Right lobe of liver (tissue), 6 donors: ENCODE results near the gene C1GALT1C1. TPM values are rescaled to one million over a fixed set of nuclear protein-coding genes. Genes with fewer than 3 reads are reported as not detected.
"Not testable (repeated sequence)": the region's sequence is repeated elsewhere in the genome, so short reads cannot be mapped to it uniquely, and the experiment has no call there.

Experiments used
- ATAC-seq, 4 donors: fragments of 200-7000 bp; cut with Tn5 transposase; one replicate each; pipeline ENCODE4 v1.9.1; 2020; ENCODE audit warnings: mild to moderate bottlenecking in 4 of 4, moderate library complexity in 4 of 4
- DNase-seq, 3 donors: peaks; one replicate each; pipeline ENCODE4 v3.0.0-alpha.2; 2020
- H3K27ac ChIP-seq, 3 donors: fragments of 200-600 bp; one replicate each; pipeline ENCODE4 v1.8.0; 2022
- H3K27me3 ChIP-seq, 2 donors: fragments of 200-600 bp; one replicate each; pipeline ENCODE4 v1.8.0; 2022
- H3K36me3 ChIP-seq, 4 donors: fragments of 200-600 bp; sonication (generic) in 1 of 4; one replicate each; pipeline versions ENCODE4 v1.5.1 to v1.8.0; 2017 to 2022; ENCODE audit warnings: control low read depth in 1 of 4
- H3K4me1 ChIP-seq, 4 donors: fragments of 200-600 bp; sonication (generic) in 1 of 4; one replicate each; pipeline versions ENCODE4 v1.5.1 to v1.8.0; 2017 to 2022; ENCODE audit warnings: control low read depth in 1 of 4
- H3K4me3 ChIP-seq, 3 donors: fragments of 200-600 bp; one replicate each; pipeline ENCODE4 v1.8.0; 2022
- H3K9me3 ChIP-seq, 4 donors: fragments of 200-600 bp; sonication (generic) in 1 of 4; one replicate each; pipeline versions ENCODE4 v1.5.1 to v1.8.0; 2017 to 2022; ENCODE audit warnings: control low read depth in 1 of 4
- CTCF ChIP-seq, 4 donors: fragments of 200-600 bp in 3 of 4; fragments of 450-650 bp in 1 of 4; IDR thresholded peaks; one replicate each; pipeline versions ENCODE4 v1.5.1 to v1.8.0; 2016 to 2022; ENCODE audit warnings: antibody characterized with exemption in 4 of 4, mild to moderate bottlenecking in 2 of 4
- POLR2A ChIP-seq: fragments of 450-650 bp; IDR thresholded peaks from one replicate; pipeline ENCODE4 v1.6.1; 2017; ENCODE audit warnings: antibody characterized with exemption, mild to moderate bottlenecking
- WGBS: methylation state at CpG from one replicate; pipeline ENCODE4 v1.1.6; 2018; ENCODE audit warnings: low coverage, low lambda C conversion rate; ENCODE audit not compliant: insufficient coverage; ENCODE audit errors: missing lambda C conversion rate; 5-methylcytosine and 5-hydroxymethylcytosine counted together
- intact Hi-C, 2 donors: fragments of 100-400 bp; cut with DNase I; formaldehyde crosslinking; loops; one replicate each; pipeline versions ENCODE4 v1.11.2 to v1.14.1; 2022
- total RNA-seq, 6 experiments: library from RNA; depleted of rRNA in 2 of 6; stranded (reverse); fragments of >200 nt in 2 of 6; fragmentation: NEBNext Ultra II Directional in 3 of 6; extraction: Animal tissue kit (Norgen Biotek cat#: 25700) in 3 of 6; gene quantifications; one replicate each; pipeline versions ENCODE4 v1.1.0 to v1.2.4, GENCODE V29; 2016 to 2023
- donor health status: DM: no; HTN: yes; CAD: no.
- donor health status: DM: no; HTN: no; CAD: no.
- donor health status: DM: no; HTN: no; CAD: no.
- donor health status: DM: no; HTN: yes; CAD: no.
- donor health status: DM: no; HTN: yes; CAD: no.

C1GALT1C1 gene
- total RNA-seq, 6 experiments from 2014 or later, result 12.2 to 37.1 (median 19.8) TPM

DNA sequence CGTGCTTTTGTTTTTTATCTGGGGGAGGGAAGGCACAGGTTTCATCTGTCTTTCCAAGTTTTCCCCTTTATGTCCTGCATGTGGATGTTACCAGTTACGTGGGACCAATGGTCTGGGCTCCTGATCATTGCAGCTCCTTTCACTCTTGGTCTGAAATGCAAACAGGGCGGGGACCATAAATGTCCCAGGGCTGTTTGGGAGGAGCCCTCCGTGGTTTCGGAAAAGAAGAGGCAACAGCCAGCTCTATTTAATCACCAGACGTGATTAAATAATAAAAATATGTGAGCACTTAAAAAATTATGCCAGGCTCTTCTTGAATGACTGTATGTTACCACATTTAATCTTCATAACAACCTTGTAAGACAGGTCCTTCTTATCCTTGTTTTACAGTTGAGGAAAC, 30.8 kb upstream of the C1GALT1C1 start:
- H3K36me3 ChIP-seq, result no peaks in the 10 kb centered on the region
- no peak for TF ChIP-seq CTCF (IDR thresholded peaks at IDR 0.05)
- no peak for TF ChIP-seq POLR2A
- H3K4me3 ChIP-seq, result no peak overlapping the region
- 45% methylated on average over 6 of the region's 6 CpGs for WGBS
- no peak overlapping the region for H3K27ac ChIP-seq
- no peak for ATAC-seq
- intact Hi-C loops, result loop anchor here in 1 of 2 donors (10.0 kb wide), 1 partner anchor 156 kb away; no protein-coding TSS in a partner anchor
- H3K4me1 ChIP-seq, result no peaks in the 10 kb centered on the region
- H3K27me3 ChIP-seq, result no peaks in the 10 kb centered on the region
- DNase-seq, result no peak
- no peaks in the 10 kb centered on the region for H3K9me3 ChIP-seq

GRCh38 chrX:120653000-120653399, 23.1 kb upstream of the C1GALT1C1 start:
- 64% methylated on average over 2 of the region's 3 CpGs for WGBS
- Histone ChIP-seq H3K4me1 (no peaks in the 10 kb centered on the region), H3K36me3 (no peaks in the 10 kb centered on the region), H3K9me3 (no peaks in the 10 kb centered on the region), H3K27ac (no peak overlapping the region), H3K4me3 (no peak overlapping the region), H3K27me3 (no peaks in the 10 kb centered on the region)
- no peak for TF ChIP-seq POLR2A
- TF ChIP-seq CTCF (IDR thresholded peaks at IDR 0.05), result no peak
- DNase-seq, result no peak
- intact Hi-C loops, result no loop called here
- ATAC-seq, result no peak

DNA sequence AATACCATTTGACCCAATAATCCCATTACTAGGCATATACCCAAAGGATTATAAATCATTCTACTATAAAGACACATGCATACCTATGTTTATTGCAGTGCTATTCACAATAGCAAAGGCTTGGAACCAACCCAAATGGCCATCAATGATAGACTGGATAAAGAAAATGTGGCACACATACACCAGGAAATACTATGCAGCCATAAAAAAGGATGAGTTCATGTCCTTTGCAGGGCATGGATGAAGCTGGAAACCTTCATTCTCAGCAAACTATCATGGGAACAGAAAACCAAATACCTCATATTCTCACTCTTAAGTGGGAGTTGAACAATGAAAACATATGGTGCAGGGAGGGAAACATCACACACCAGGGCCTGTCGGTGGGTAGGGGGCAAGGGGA, 22.4 kb upstream of the C1GALT1C1 start:
- ATAC-seq, H3K36me3 ChIP-seq, DNase-seq, H3K27ac ChIP-seq, H3K4me3 ChIP-seq, intact Hi-C loops, H3K9me3 ChIP-seq, H3K27me3 ChIP-seq, H3K4me1 ChIP-seq: not testable (repeated sequence)
- 60% methylated on average over 1 of the region's 1 CpG for WGBS

GRCh38 chrX:120647127-120647526, 17.3 kb upstream of the C1GALT1C1 start:
- no peaks in the 10 kb centered on the region for H3K36me3 ChIP-seq
- H3K27me3 ChIP-seq, result no peaks in the 10 kb centered on the region
- no peak overlapping the region for H3K27ac ChIP-seq
- WGBS, result 49% methylated on average over 4 of the region's 4 CpGs
- no peak for TF ChIP-seq POLR2A
- TF ChIP-seq CTCF (IDR thresholded peaks at IDR 0.05), result no peak
- no peak for ATAC-seq
- H3K4me3 ChIP-seq, result no peak overlapping the region
- no peaks in the 10 kb centered on the region for H3K9me3 ChIP-seq
- no peaks in the 10 kb centered on the region for H3K4me1 ChIP-seq
- DNase-seq, result no peak
- intact Hi-C loops, result no loop called here

DNA sequence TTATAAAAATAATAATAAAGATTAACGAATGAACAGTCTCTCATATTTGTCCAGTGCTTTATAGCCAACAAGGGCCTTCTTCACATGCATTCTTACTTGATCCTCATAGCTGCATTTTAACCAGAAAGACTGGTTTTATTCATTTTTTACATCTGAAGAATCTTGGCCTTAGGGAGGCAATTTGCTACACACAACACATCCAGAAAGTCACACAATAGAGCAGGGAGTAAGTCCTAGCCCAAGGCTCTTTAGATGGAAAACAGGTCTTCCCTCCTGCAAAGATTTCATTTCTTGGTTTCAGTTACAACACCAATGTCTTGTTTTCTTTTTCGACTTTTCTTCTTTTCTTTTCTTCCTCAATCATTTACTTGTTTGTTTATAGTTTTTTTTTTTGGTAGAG, 13.0 kb upstream of the C1GALT1C1 start:
- Histone ChIP-seq H3K9me3 (no peaks in the 10 kb centered on the region), H3K4me1 (no peaks in the 10 kb centered on the region), H3K27ac (no peak overlapping the region), H3K4me3 (no peak overlapping the region), H3K36me3 (no peaks in the 10 kb centered on the region), H3K27me3 (no peaks in the 10 kb centered on the region)
- intact Hi-C loops, result no loop called here
- no peak for ATAC-seq
- DNase-seq, result no peak
- WGBS, result 43% methylated on average over 2 of the region's 2 CpGs
- TF ChIP-seq POLR2A, result no peak
- TF ChIP-seq CTCF (IDR thresholded peaks at IDR 0.05), result no peak
